CD1c-positive myeloid dendritic cell (primary cell): ENCODE data around the gene WDSUB1.

Source experiments
- DNase-seq: peaks from one replicate; pipeline ENCODE4 v3.0.0-alpha.2; 2016; ENCODE audit errors: extremely low spot score

WDSUB1 gene

GRCh38 chr2:159199236-159199635 is 87.3 kb downstream of the WDSUB1 start:
- no peak for DNase-seq

- no peak for DNase-seq
Observed at GRCh38 chr2:159196393-159196925, 90.0 kb downstream of the WDSUB1 start.

- no peak for DNase-seq
Observed at GRCh38 chr2:159195697-159196096, 90.8 kb downstream of the WDSUB1 start.

- DNase-seq = no peak
Observed at GRCh38 chr2:159194241-159194640, 92.3 kb downstream of the WDSUB1 start.

GRCh38 chr2:159193791-159194190 is 92.7 kb downstream of the WDSUB1 start:
- DNase-seq = peak; percentile 26

- peak; percentile 59 for DNase-seq
Observed at GRCh38 chr2:159192371-159192918, 94.1 kb downstream of the WDSUB1 start.

GRCh38 chr2:159188449-159188848 is 98.1 kb downstream of the WDSUB1 start:
- DNase-seq = no peak

- DNase-seq = no peak
Observed at GRCh38 chr2:159187106-159187505, 99.4 kb downstream of the WDSUB1 start.

- no peak for DNase-seq
Observed at GRCh38 chr2:159186462-159186861, 100.0 kb downstream of the WDSUB1 start.
